Measurements from ENCODE around the gene DLG5.

DLG5 gene

DNA sequence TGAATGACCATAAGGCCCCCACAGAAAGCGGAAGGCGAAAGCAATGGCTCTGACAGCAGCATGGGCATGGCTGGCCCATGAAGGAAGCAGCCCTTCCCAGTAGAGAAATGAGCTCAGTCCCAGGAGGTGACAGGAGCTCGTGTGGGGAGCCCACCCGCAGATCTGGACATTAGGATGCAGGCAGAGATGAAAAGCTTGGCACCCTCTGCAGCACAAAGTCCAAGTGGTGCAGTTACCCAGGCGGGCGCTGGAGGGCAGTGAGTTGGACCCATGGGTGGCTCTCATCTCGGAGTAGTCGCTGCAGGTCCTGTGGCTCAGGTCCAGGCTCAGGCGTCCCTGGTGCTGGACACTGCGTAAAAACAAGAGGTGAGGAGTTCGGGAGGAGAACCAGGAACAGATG is 109.0 kb downstream of the DLG5 start:
- no peak for DNase-seq

DNA sequence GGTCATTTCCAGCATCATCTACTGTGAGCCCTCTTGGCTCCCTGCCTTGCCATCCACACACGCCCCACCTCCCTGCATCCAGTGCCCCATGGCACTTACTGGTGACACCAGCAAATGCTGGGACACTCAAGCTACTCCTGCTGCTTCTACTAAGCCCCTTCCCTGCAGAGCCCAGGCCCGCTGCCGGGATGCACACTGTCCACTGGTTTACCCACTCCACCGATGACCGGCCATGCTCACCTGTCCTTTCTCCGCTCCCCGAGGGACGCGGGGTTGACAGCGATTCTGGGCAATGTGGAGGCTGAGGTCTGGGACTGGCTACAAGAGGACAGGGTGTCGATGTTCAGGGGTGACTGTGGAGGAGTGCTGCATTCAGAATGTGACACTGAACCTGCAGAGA is 110.2 kb downstream of the DLG5 start:
- no peak for DNase-seq

DNA sequence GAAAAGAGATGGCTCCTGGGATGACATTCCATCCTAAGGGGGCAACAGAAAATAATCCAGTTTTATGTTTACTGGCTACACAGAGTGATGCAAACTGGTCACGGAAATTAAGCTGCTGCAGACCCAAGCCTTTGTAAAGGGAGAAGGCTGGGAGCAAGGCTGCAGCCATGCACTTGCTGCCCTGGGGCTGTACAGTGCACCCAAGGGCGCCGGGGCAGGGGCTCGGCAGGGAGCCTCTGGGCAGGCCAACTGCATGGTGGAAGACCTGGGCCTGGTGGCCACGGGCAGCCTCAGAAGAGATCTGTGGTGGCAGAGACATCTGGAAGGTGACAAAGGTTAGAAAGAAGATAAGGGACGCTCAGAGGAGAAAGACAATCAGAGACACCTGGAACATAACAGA is 113.8 kb downstream of the DLG5 start:
- DNase-seq, result no peak

DNA sequence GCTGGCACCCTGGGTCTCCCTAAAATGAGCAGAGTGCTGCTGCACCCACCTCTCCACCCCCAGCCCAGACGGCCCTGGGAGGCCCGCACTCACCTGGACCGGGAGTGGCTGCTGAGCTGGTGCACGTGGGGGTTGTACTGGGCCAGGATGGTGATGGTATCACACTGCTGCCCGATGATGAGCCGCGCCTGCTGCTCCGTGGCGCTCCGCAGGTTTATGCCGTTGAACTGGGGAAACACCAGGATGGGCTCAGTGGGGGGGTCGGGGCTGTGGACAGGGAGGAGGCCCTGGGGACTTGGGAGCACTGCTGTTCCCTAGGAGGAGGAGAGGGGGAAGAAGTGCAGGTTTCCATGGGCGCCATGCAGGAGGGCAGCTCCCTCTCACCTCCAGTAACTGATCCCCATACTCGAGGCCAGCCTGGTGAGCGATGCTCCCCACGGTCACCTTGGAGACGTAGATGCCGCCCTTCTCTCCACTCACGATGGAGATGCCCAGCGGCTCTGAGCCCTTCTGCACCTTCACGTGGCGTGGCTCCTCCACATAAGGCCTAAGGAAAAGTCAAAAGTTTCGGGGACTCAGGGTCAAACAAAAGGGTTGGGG is 114.6 kb downstream of the DLG5 start:
- no peak for DNase-seq

DNA sequence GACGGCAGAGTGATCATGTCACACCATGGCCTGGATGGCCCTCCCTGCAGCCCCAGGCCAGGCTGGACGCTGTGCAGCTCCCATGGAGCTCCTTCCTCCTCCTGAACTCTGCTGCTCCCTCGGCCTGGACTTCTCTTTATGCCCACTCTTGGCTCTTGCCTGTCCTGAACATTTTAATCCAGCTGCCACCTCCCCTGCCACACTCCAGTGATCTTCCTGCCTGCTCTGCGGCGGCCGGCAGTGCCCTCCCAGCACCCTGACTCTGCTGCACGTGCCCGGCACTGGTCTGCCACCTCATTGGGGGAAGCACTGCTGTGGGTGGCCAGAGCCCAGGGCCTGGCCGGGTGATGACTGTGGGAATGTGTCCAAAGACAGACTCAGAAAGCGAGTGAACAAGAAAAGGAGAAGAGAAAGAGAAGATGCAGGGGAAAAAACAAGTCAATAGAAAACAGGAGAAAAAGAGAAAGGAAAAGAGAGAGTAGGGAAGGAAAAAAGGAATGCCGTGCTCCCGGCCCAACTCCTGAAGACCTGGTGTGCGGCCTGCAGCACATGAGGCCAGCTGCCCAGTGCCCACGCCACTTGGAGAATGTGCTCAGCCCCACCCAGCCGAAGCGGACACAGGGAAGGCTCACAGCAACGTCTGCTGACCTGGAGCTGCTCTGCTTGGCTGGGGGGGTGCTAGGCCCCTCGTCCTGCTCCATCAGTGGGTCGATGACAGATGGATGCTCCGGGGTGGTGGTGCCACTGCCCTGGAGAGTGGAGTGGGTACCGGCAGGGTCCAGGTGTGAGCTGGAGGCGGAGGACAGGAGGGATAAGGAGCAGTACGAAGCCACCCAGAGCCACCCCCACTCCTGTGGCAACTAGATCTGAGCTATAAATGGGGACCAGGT is 115.9 kb downstream of the DLG5 start:
- DNase-seq, result no peak

DNA sequence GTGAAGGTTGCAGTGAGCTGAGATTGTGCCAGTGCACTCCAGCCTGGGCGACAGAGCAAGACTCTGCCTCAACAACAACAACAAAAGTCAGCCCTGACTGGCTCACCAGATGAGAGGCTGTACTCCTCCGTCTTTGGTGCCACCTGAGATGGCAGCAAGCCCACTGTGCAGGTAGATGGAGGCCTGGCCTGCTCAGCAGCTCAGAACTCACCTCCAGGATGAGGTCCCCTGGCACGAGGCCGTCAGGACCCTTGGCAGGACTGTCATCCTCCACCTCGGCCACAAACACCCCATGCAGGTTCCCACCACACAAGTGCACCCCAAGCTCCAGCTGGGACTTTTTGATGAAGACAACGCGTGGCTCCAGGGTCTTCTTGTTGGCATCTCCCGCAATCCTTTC is 117.2 kb downstream of the DLG5 start:
- DNase-seq, result no peak

DNA sequence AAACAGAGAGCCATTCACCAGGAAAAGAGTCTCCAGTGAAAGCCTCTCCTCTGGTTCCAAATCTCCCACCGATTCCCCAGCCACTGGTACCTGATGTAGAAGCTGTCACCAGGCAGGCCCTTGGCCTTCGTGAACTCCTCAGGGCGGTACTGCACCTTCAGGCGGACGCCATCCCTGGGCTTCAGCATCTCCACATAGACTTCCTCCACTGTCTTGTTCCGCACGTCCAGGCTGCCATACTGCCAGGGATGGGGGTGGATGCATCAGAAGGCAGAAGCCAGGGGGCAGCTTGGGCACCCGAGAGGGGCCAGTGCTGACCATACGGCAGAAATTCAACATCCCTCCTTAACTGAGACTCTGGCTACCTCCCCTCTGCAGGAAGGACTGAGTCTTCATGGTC is 118.8 kb downstream of the DLG5 start:
- DNase-seq, result no peak

DNA sequence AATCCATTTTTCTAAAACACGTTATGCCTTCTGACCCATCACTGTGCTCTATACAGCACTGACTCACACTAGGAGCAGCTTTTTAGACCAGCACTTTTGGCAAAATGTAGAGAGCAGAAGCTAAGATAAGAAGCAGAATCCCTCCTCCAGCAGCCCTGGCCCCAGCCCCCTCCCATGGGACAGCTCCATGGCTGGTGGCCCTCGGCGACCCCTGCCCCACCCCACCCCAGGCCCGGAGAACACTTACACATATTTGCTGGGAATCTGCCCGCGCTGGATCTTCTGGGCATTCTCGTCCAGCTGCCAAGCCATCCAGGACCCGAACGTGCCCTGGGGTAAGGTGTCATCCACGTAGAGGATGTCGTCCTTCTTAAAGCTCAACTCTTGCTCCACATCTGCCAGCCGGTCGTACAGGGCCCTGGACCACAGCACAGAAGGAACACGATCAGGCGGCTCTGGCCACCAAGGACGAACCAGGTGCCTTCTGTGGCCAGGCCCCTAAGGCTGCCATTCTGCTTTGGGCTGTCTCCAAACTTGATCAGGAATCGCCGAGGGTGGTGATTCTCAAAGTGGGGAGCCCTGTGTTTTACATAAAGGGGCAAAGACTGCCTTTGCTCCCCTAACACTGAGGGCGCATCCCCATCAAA is 119.9 kb downstream of the DLG5 start:
- no peak for DNase-seq

DNA sequence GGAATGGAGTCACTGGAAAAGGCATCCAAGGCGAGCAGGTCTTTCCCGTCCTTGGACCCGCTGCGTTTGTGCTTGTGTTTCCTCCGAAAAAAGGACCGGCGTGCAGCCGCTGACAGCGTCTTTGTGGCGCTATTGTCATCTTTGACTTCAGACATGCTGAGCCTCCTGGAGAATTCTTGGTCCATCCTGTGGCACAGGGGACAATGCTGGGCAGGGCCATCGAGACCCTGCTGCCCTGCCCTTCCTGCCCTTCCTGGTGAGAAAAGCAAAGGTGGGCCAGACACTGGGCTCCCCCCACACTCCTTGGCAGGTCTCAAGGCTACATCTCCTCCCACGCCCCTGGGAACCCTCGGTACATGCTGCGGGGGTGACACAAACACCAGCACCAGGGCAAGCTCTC is 120.9 kb downstream of the DLG5 start:
- DNase-seq, result no peak

DNA sequence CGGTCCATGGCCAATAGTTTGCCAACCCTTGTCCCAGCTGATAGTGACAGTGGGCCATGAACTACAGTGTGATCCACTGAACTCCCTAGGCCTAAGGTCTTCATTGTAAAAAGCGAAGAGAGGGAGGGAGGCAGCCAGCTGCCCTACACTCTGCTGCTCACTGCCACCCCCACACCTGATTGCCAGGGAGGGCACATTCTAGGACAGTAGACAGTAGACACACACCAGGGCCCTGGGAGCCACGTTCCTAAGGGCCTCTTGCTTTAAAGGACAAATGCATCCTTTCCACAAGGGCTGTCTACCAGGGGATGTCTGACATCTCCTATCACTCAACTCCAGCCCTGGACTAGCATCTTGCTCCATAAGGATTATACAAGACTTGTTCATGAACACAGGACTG is 122.2 kb downstream of the DLG5 start:
- no peak for DNase-seq

DNA sequence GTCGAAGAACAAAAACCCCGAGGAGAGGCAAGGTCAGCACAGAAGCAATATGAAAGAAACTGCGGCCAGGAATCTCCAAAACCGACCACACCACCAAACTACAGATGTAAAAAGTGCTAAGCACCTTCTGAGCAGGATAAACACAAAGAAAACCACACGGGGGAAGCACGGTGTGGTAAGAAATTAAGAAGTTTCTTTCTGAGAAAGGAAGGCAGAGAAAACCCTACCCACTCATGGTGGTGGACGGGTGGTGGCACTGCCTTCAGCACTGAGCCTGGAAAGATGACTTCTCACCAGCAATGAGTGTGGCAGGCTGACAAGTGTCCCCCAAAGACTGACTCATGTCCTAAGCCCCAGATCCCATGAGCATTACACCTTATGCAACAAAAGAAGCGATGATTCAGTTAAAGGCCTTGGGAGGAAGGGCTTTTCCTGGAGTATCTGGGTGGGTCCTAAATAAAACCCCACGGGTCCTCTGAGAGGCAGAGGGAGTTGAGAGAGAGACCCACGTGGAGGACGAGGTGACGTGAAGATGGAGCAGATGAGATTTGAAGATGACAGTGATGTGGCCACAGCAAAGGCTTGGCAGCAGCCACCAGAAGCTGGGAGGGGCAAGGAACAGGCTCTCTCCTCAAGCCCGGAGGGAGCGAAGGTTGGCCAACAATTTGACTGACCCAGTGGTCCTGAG is 124.9 kb downstream of the DLG5 start:
- no peak for DNase-seq

DNA sequence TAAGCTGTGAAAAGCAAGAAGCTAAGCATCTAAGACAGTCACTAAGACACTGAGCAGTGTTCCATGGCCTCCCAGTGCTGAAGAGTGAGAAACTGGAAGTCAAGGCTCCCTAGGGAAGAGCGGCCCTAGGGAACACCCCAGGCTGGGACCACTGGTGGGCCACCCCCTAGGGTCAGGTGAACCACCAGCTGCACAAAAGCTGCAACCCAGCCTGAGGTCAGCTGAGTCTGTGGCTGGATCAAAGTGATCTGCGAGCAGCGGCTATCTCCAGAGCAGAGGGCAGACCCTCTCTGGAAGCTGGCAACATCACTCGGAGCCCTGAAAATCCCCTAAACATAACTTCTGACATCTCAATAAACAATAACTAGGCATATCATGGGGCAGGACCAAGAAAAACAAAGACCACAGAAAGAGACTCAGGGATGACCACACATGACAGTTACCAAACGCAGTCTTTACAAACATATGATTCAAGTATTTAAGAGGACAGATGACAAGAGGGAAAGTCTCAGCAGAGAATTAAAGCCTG is 125.8 kb downstream of the DLG5 start:
- no peak for DNase-seq

DNA sequence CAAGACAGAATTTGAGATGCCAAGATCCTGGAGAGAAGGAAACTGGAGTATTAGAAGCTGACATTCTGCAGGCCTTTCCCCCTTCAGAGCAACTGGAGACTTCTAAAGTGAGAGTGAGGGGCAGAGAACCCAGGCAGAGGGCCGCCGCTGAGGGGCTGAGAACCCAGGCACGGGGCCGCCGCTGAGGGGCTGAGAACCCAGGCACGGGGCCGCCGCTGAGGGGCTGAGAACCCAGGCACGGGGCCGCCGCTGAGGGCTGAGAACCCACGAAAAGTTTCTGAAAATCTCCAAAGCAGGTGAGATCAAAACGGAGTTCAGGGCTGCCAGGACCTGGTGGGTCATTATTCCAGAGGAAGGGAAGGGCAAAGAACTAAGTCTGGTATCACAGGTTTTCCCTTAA is 126.2 kb downstream of the DLG5 start:
- DNase-seq, result no peak

DNA sequence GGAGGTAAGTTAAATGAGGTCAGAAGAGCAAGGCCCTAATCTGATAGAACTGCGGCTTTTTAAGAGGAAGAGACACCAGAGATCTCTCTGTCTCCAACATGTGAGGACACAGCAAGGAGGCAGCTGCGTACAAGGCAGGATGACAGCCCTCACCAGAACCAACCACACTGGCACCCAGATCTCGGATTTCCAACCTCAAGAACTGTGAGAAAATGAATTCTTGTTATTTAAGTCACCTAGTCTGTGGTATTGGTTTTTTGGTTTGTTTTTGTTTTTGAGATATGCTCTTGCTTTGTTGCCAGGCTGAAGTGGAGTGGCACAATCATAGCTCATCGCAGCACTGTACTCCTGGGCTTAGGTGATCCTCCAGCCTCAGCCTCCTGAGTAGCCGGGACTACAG is 127.2 kb downstream of the DLG5 start:
- DNase-seq, result no peak

DNA sequence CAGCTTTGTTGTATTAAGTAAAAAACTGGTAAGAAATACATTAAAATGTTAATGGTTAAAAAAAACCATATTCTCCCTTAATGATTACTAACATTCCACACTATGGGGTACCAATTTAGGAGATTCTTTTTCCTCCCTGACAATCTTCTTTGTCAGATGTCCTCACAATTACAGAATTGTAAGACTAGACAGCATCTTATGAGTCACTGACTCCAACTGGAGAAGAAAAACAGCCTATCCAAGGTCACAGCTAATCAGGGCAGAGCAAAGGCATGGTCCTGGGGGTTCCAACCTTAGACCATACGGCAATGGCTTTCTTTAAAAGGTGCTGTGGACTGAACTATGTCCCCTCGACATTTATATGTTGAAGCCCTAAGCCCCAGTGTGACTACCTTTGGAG is 127.6 kb downstream of the DLG5 start:
- DNase-seq, result no peak

DNA sequence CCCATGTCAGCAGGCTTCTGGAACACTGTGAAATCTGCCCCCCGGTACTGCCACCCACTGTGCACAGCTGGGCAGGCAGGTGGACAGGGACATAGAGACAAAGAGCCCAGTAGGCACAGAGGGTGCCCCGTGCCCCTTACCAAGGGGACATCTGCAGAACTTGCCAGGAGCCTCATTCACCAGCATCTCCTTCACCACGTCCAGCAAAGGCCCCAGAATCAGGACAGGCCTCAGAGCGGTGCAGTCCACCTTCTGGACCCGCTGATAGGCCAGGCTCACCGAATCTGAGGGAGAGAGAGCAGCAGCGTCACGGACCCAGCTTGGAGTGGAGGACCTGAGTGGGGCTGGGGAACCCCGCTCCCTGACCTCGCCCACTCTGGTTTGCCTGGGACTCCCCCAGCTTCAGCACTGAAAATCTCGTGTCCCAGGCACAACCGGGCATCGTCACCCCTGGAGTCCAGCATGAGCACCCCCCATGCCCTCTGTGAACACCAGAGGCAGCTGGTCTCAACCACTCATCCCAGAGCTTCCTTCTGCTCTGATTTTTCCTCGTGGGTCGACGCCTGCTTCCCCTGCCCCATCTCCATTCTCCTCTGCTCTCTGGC is 130.1 kb downstream of the DLG5 start:
- DNase-seq, result no peak

DNA sequence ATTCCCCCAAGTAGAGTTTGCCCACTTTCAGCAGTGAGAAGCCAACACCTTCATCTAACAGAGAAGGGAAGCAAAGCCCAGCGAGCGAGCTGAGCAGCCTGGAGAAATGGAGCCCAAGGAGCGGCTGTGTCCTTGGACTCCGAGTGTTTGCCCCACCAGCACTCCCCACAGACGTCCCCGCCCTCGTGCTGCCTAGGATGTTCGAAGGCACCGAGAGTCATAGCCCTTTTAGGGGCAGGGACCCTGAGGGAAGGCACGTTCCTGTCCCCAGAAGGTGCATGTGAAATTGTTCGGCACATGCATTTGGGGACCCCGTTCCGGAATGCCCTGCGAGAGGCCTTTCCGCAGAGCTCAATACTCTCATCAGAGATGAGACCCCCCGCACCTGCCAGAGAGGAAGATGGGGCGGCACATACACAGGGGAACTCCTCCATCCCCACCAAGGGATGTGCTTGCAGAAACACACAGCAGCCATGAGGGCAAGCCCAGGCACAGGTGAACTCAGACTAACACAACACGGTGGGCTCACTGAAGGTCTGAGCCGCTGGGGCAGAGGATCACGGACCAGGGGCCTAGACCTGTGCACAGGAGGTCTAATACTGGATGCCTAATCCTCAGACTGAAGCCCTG is 131.0 kb downstream of the DLG5 start:
- DNase-seq, result no peak

DNA sequence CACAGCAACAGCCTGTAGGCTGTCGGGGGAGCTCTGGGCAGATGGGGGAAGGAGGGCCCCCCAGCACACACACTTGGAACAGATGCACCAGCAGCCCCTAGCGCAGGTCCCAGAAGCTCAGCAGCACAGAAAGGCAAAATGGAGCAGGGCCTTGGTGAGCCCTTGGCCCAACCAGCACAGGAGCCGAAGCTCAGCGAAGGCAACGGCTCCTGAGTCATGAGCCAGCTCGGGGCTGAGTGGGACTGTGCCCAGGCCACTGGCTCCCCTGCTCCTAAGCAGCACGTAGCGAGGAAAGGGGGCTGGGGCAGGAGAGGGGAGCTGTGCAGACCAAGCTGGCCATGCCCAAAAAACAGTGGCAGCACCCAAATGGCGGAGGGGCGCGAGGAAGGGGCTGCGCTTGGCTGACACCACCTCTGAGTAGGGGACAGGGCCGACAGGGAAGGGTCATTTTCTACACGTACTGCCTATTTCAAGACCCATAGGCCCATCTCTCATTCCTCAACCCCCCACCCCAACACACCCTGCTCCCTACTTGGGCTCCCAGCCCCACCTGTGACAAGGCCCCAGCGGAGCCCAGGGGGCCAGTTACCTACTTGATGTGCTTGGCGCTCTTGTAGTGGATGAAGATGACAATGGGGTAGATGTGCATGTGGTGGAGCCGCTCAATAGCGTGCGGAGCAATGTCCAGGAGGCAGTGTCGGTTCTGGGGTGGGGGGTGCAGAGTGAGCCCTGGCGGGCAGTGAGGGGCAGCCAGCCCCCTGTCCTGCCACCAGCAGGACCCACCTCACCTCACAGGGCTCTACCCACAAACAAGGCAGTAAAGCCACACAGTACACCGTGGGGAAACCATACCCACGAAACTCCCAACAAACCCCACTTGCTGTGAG is 132.1 kb downstream of the DLG5 start:
- no peak for DNase-seq

DNA sequence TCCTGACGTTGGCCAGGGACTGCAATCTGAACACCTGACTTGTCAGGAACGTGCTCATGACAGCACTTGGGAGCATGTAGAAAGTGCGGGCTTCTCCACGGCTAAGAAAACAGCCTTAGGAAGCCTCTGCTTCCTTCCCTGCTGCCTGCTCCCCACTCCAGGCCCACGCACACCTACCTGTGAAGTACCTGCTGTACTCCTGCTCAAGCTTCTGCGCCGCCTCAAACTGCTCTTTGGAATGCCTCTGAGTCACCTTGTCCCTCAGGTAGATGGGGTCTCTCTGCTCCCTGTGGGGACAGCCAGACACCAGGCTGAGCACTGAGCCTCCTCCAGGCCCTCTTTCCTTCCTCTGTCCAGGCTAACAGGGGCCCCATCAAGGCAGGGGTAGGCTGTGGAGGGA is 132.7 kb downstream of the DLG5 start:
- no peak for DNase-seq

DNA sequence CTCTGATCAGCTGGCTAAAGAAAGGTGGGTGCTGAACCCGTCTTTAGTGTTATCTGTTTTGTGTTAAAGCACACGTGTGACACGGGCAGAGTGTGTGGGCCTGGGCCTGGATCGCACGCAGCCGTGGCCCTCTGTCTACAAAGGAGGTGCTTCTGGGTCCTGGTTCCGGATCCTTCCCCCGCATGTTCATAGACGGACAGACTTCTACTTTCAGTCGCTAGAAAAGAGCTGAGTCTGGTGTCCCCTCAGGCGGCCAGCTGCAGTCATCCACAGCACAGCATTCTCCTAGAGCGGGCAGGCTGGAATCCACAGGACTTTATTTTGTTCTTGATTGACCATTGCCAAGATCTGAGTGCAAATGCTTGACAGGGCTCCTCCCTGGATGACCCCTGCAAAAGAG is 134.4 kb downstream of the DLG5 start:
- no peak for DNase-seq

DNA sequence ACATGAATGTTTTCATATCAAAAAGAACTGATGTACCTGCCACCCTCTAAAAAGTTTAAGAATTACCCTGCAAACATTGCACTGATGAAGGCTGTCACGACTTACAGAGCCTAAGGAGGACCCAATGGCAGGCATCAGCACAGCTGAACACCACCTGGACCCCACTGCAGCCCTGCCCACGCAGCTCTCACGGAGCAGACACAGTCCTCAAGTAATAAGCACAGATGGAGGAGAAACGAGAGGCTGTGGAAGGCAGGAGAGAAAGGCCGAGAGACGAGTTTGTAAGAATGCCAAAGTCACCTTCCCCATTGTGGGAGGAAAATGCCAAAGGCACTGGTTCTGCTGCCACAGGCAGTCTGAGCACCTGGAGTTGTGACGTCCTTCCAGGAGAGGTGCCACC is 135.0 kb downstream of the DLG5 start:
- DNase-seq, result no peak

Measured in NCI-H1694 treated with DMSO at 0.1 percent for 48 hours (cell line).